Measurements from ENCODE around the gene CPNE4. TPM values are rescaled to one million over a fixed set of nuclear protein-coding genes. Genes with fewer than 3 reads are reported as not detected.

Gene CPNE4
- total and polyA plus RNA-seq, 2 donors (not counting 3 experiments of a cell fraction or from before 2014, with no cell fraction given), result not detected

DNA sequence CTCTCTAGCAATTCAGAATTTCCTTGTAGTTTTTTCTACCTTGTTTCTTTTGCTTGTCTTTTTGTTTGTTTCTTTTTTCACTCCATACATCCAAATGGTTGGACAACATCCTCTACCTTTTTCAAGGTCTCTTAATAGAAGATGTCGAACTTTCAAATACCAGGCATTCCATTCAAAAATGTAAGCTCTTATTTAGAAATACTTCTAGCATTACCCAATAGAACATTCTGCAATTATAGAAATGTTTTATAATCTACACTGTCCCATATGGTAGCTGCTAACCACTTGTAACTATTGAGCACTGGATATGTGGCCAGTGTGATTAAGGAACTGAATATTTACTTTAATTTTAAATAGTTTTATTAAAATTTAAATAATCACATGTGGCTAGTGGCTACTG, 335.8 kb downstream of the CPNE4 start:
- no TSS peak for BruUV-seq (replicated peaks)
- FAIRE-seq, result no peak
- Histone ChIP-seq H3K4me3 (replicated peaks in 1 of 3; ENCODE audit: insufficient read depth in 1 of 3, low read depth in 1 of 3, low read length in 3 of 3) (no peak overlapping the region), H4K20me1 (replicated peaks; ENCODE audit: control insufficient read depth, extremely low read depth, insufficient read depth, low read length) (no peaks in the 10 kb centered on the region), H3K4me1 (ENCODE audit: control insufficient read depth, extremely low read depth, insufficient read depth, low read length) (no peaks in the 10 kb centered on the region), H3K27me3 (ENCODE audit: control insufficient read depth in 2 of 2, insufficient read depth in 2 of 2, low read length in 2 of 2) (no peaks in the 10 kb centered on the region), H3K36me3 (ENCODE audit: control insufficient read depth in 2 of 2, extremely low read depth in 1 of 2, insufficient read depth in 2 of 2, low read length in 2 of 2) (no peaks in the 10 kb centered on the region), H3K27ac (ENCODE audit: insufficient read depth, low read depth, low read length) (no peak overlapping the region), H3K9ac (replicated peaks; ENCODE audit: extremely low read depth, insufficient read depth, low read length) (no peak overlapping the region), H2AFZ (ENCODE audit: low read depth, low read length) (no peak overlapping the region), H3K9me1 (replicated peaks; ENCODE audit: control insufficient read depth, extremely low read depth, insufficient read depth, low read length) (no peaks in the 10 kb centered on the region), H3K79me2 (ENCODE audit: control insufficient read depth, insufficient read depth, low read length) (no peaks in the 10 kb centered on the region), H3K4me2 (ENCODE audit: insufficient read depth, low read length) (no peak overlapping the region), H3K9me3 (replicated peaks; ENCODE audit: control insufficient read depth, insufficient read depth, low read length) (no peaks in the 10 kb centered on the region)
- ChIA-PET POLR2A (no interaction called here), CTCF (no interaction called here)
- dilution Hi-C loops (cut with MboI; ENCODE audit: extremely low pct_ligation_motif_present, low sequenced_read_pairs), result no loop called here
- intact Hi-C loops (cut with micrococcal nuclease), result no loop called here
- DNase-seq (ENCODE audit: low read depth, low spot score), result no peak
- TF ChIP-seq GATA2 (IDR thresholded peaks at IDR 0.05; ENCODE audit: insufficient read depth, insufficient read length, low read depth, low read length) (no peak), POLR2AphosphoS5 (IDR thresholded peaks at IDR 0.05; ENCODE audit: insufficient read depth, low read depth, low read length) (no peak)
- TF ChIP-seq, protein P1, sequence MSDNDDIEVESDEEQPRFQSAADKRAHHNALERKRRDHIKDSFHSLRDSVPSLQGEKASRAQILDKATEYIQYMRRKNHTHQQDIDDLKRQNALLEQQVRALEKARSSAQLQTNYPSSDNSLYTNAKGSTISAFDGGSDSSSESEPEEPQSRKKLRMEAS (IDR thresholded peaks at IDR 0.05; ENCODE audit: insufficient read depth, insufficient read length), result no peak

DNA sequence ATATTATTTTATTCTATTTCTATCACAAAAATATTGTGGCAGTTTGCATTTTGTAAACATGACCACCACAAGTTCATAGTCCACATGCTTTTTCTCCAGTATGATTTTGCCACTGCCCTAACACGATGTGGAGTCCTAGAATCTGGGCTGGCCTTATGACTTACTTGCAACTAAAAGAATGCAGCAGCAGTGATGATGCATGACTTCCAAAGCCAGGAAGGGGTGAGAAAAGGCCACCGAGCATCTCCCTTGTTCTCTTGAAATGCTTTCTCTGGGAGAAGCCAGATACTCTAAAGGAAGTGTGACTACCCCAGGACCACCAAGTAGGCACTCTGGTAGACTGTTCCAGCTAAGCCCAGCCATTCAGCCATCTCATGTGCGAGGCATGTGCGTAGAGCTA, 340.4 kb downstream of the CPNE4 start:
- FAIRE-seq (no peak), DNase-seq (ENCODE audit: low read depth, low spot score) (no peak)
- no peaks in the 10 kb centered on the region for H4K20me1 ChIP-seq (replicated peaks; ENCODE audit: control insufficient read depth, extremely low read depth, insufficient read depth, low read length)
- no peak overlapping the region for H3K4me3 ChIP-seq (replicated peaks in 1 of 3; ENCODE audit: insufficient read depth in 1 of 3, low read depth in 1 of 3, low read length in 3 of 3)
- intact Hi-C loops (cut with micrococcal nuclease) (no loop called here), dilution Hi-C loops (cut with MboI; ENCODE audit: extremely low pct_ligation_motif_present, low sequenced_read_pairs) (no loop called here)
- no peak overlapping the region for H3K4me2 ChIP-seq (ENCODE audit: insufficient read depth, low read length)
- no peaks in the 10 kb centered on the region for H3K36me3 ChIP-seq (ENCODE audit: control insufficient read depth in 2 of 2, extremely low read depth in 1 of 2, insufficient read depth in 2 of 2, low read length in 2 of 2)
- H3K27me3 ChIP-seq (ENCODE audit: control insufficient read depth in 2 of 2, insufficient read depth in 2 of 2, low read length in 2 of 2), result no peaks in the 10 kb centered on the region
- H3K9me3 ChIP-seq (replicated peaks; ENCODE audit: control insufficient read depth, insufficient read depth, low read length), result no peaks in the 10 kb centered on the region
- H3K4me1 ChIP-seq (ENCODE audit: control insufficient read depth, extremely low read depth, insufficient read depth, low read length), result no peaks in the 10 kb centered on the region
- no peak overlapping the region for H3K27ac ChIP-seq (ENCODE audit: insufficient read depth, low read depth, low read length)
- no peaks in the 10 kb centered on the region for H3K9me1 ChIP-seq (replicated peaks; ENCODE audit: control insufficient read depth, extremely low read depth, insufficient read depth, low read length)
- ChIA-PET POLR2A (no interaction called here), CTCF (no interaction called here)
- TF ChIP-seq FOS (IDR thresholded peaks at IDR 0.05; ENCODE audit: borderline replicate concordance, insufficient read depth, low read length) (no peak), EZH2 (IDR thresholded peaks at IDR 0.05; ENCODE audit: borderline replicate concordance, low read depth, low read length, severe bottlenecking) (no peak), GATA2 (IDR thresholded peaks at IDR 0.05; ENCODE audit: insufficient read depth, insufficient read length, low read depth, low read length) (no peak), POLR2AphosphoS5 (IDR thresholded peaks at IDR 0.05; ENCODE audit: insufficient read depth, low read depth, low read length) (no peak), JUN (IDR thresholded peaks at IDR 0.05; ENCODE audit: borderline replicate concordance, insufficient read depth, insufficient read length, low read depth) (no peak), CTCF (IDR thresholded peaks at IDR 0.05; ENCODE audit: extremely low read depth in 1 of 2, insufficient read depth in 1 of 2, low read depth in 1 of 2, low read length in 2 of 2) (no peak)
- TF ChIP-seq, protein P1 (IDR thresholded peaks at IDR 0.05; ENCODE audit: insufficient read depth, insufficient read length), result no peak
- H3K9ac ChIP-seq (replicated peaks; ENCODE audit: extremely low read depth, insufficient read depth, low read length), result no peak overlapping the region
- BruUV-seq (replicated peaks), result no TSS peak
- no peak overlapping the region for H2AFZ ChIP-seq (ENCODE audit: low read depth, low read length)
- no peaks in the 10 kb centered on the region for H3K79me2 ChIP-seq (ENCODE audit: control insufficient read depth, insufficient read depth, low read length)

Data from endothelial cell of umbilical vein (primary cell).